Testis (tissue), 3 donors: Measurements from ENCODE around the gene MAPK10. TPM values are rescaled to one million over a fixed set of nuclear protein-coding genes. Genes with fewer than 3 reads are reported as not detected.

Experiments
- DNase-seq: peaks from one replicate; pipeline ENCODE4 v3.0.0-alpha.2; 2019
- H3K27ac ChIP-seq, 2 donors: fragments of 200-600 bp; sonication (generic); one replicate each; pipeline ENCODE4 v1.5.1; 2019
- H3K27me3 ChIP-seq: fragments of 200-600 bp; sonication (generic); one replicate; pipeline ENCODE4 v1.5.1; 2019
- H3K36me3 ChIP-seq: fragments of 200-600 bp; sonication (generic); one replicate; pipeline ENCODE4 v1.5.1; 2017; ENCODE audit warnings: low read depth; ENCODE audit errors: missing control alignments
- H3K4me1 ChIP-seq: fragments of 200-600 bp; sonication (generic); one replicate; pipeline ENCODE4 v1.5.1; 2019
- H3K4me3 ChIP-seq, 2 donors: fragments of 200-600 bp; sonication (generic); one replicate each; pipeline ENCODE4 v1.5.1; 2017 to 2019
- H3K9me3 ChIP-seq: fragments of 200-600 bp; sonication (generic); one replicate; pipeline ENCODE4 v1.5.1; 2017
- CTCF ChIP-seq, 3 experiments: fragments of 450-650 bp in 2 of 3; fragments of 200-600 bp in 1 of 3; sonication (generic) in 1 of 3; IDR thresholded peaks; one replicate each; pipeline ENCODE4 v1.5.1; 2016 to 2019; ENCODE audit warnings: antibody characterized with exemption in 3 of 3, mild to moderate bottlenecking in 2 of 3, moderate library complexity in 1 of 3
- POLR2A ChIP-seq: fragments of 450-650 bp; IDR thresholded peaks from one replicate; pipeline ENCODE4 v1.6.1; 2017; ENCODE audit warnings: antibody characterized with exemption, mild to moderate bottlenecking, moderate library complexity
- WGBS, 2 donors: methylation state at CpG; one replicate each; pipeline ENCODE4 v1.1.5; 2018; 5-methylcytosine and 5-hydroxymethylcytosine counted together
- intact Hi-C: fragments of 100-400 bp; cut with DNase I; formaldehyde crosslinking; loops from one replicate; pipeline ENCODE4 v1.15.1; 2023; ENCODE audit warnings: low total_unique reads
- polyA plus RNA-seq: library from polyadenylated mRNA; stranded (reverse); fragments of 350-450 nt; fragmentation: Illumina TruSeq; extraction: RNeasy Lipid Tissue Mini Kit (QIAGEN cat#74804); gene quantifications from one replicate; pipeline ENCODE4 v1.2.3, GENCODE V29; 2014; ENCODE audit warnings: low read depth, low replicate concordance; ENCODE audit not compliant: insufficient read depth
- total RNA-seq, 2 donors: library from RNA; depleted of rRNA; stranded (reverse); fragments of >200 nt; gene quantifications; one replicate each; pipeline ENCODE4 v1.2.3, GENCODE V29; 2016

Gene MAPK10
- total and polyA plus RNA-seq, 3 donors from 2014 or later, result 56.1 to 64.6 (median 61.1) TPM

- 62 to 78% methylated on average over 1 of the region's 1 CpG for WGBS, 2 donors
- intact Hi-C loops, result no loop called here
- no peaks in the 10 kb centered on the region for H3K4me1 ChIP-seq
- DNase-seq, result no peak
- H3K4me3 ChIP-seq, result no peak overlapping the region
- no peak overlapping the region for H3K27ac ChIP-seq
- H3K36me3 ChIP-seq, result no peaks in the 10 kb centered on the region
- no peaks in the 10 kb centered on the region for H3K27me3 ChIP-seq
- no peak for TF ChIP-seq CTCF (IDR thresholded peaks at IDR 0.05)
- TF ChIP-seq POLR2A, result no peak
- no peaks in the 10 kb centered on the region for H3K9me3 ChIP-seq
These were observed 348.7 kb downstream of the MAPK10 start for GRCh38 chr4:86011117-86011516.

GRCh38 chr4:86007042-86007441 lies 352.8 kb downstream of the MAPK10 start:
- Histone ChIP-seq H3K27ac (no peak overlapping the region), H3K4me3 (no peak overlapping the region), H3K27me3 (no peaks in the 10 kb centered on the region), H3K4me1 (no peaks in the 10 kb centered on the region), H3K36me3 (no peaks in the 10 kb centered on the region), H3K9me3 (no peaks in the 10 kb centered on the region)
- intact Hi-C loops, result no loop called here
- TF ChIP-seq POLR2A (no peak), CTCF (IDR thresholded peaks at IDR 0.05) (no peak)
- WGBS, 2 donors, result 96% methylated on average over 6 of the region's 6 CpGs
- no peak for DNase-seq

- TF ChIP-seq CTCF (IDR thresholded peaks at IDR 0.05) (no peak), POLR2A (no peak)
- no peaks in the 10 kb centered on the region for H3K9me3 ChIP-seq
- intact Hi-C loops, result no loop called here
These were observed 353.8 kb downstream of the MAPK10 start for GRCh38 chr4:86006057-86006456.

GRCh38 chr4:86004030-86004429 lies 355.8 kb downstream of the MAPK10 start:
- Histone ChIP-seq H3K27me3 (no peaks in the 10 kb centered on the region), H3K36me3 (no peaks in the 10 kb centered on the region), H3K4me1 (no peaks in the 10 kb centered on the region), H3K27ac (no peak overlapping the region), H3K9me3 (no peaks in the 10 kb centered on the region), H3K4me3 (no peak overlapping the region)
- intact Hi-C loops, result no loop called here
- 83 to 90% methylated on average over 2 of the region's 2 CpGs for WGBS, 2 donors
- TF ChIP-seq POLR2A, result no peak
- TF ChIP-seq CTCF (IDR thresholded peaks at IDR 0.05), result no peak
- DNase-seq, result no peak

More at GRCh38 chr4:86006057-86006456, 353.8 kb downstream of the MAPK10 start:
- Histone ChIP-seq H3K27me3 (no peaks in the 10 kb centered on the region), H3K4me3 (no peak overlapping the region), H3K36me3 (no peaks in the 10 kb centered on the region), H3K4me1 (no peaks in the 10 kb centered on the region), H3K27ac (no peak overlapping the region)
- DNase-seq, result no peak

GRCh38 chr4:86001591-86001990 lies 358.3 kb downstream of the MAPK10 start:
- Histone ChIP-seq H3K9me3 (no peaks in the 10 kb centered on the region), H3K4me1 (no peaks in the 10 kb centered on the region), H3K4me3 (no peak overlapping the region), H3K27me3 (no peaks in the 10 kb centered on the region), H3K27ac (no peak overlapping the region), H3K36me3 (no peaks in the 10 kb centered on the region)
- TF ChIP-seq POLR2A (no peak), CTCF (IDR thresholded peaks at IDR 0.05) (no peak)
- intact Hi-C loops, result no loop called here
- no peak for DNase-seq
- WGBS, 2 donors, result 87 to 91% methylated on average over 2 of the region's 2 CpGs
